ENCODE measurements around the gene CDK5R1.

CDK5R1 gene

GRCh38 chr17:32488604-32489180 lies 1.9 kb downstream of the CDK5R1 start:
- no peaks in the 10 kb centered on the region for H3K79me2 ChIP-seq (ENCODE audit: low read length)
- no peak for DNase-seq
- H3K9me3 ChIP-seq (replicated peaks; ENCODE audit: insufficient read depth, low read length) = no peaks in the 10 kb centered on the region
- H3K9ac ChIP-seq (ENCODE audit: low read length) = no peak overlapping the region
- no peak overlapping the region for H3K4me3 ChIP-seq (ENCODE audit: low read length)
- H3K4me1 ChIP-seq (ENCODE audit: low read length) = peaks cover 8% of the 10 kb centered on the region
- no peaks in the 10 kb centered on the region for H4K20me1 ChIP-seq (ENCODE audit: insufficient read depth, low read length)
- H3K27me3 ChIP-seq (replicated peaks; ENCODE audit: insufficient read depth, low read length) = no peaks in the 10 kb centered on the region
- peaks cover 16% of the 10 kb centered on the region for H3F3A ChIP-seq (ENCODE audit: insufficient read depth, low read length)
- H3K9me2 ChIP-seq (replicated peaks; ENCODE audit: insufficient read depth, low read length) = no peaks in the 10 kb centered on the region
- H3K4me2 ChIP-seq (ENCODE audit: low read depth, low read length) = no peak overlapping the region
- H2AFZ ChIP-seq (ENCODE audit: low read length) = no peak overlapping the region
- no peak for TF ChIP-seq EZH2 (optimal IDR thresholded peaks at IDR 0.05; ENCODE audit: low read depth, low read length)
- TF ChIP-seq CTCF (IDR thresholded peaks at IDR 0.05; ENCODE audit: low read length) = no peak
- TF ChIP-seq EZH2phosphoT487 (IDR thresholded peaks at IDR 0.05; ENCODE audit: low read length) = no peak
- no peak overlapping the region for H3K27ac ChIP-seq (ENCODE audit: low read length)
- H3K36me3 ChIP-seq (replicated peaks; ENCODE audit: insufficient read depth, low read length) = no peaks in the 10 kb centered on the region

GRCh38 chr17:32489320-32490100 lies 2.7 kb downstream of the CDK5R1 start:
- TF ChIP-seq CTCF (IDR thresholded peaks at IDR 0.05; ENCODE audit: low read length) (no peak), EZH2 (optimal IDR thresholded peaks at IDR 0.05; ENCODE audit: low read depth, low read length) (no peak), EZH2phosphoT487 (IDR thresholded peaks at IDR 0.05; ENCODE audit: low read length) (no peak)
- H3K9me3 ChIP-seq (replicated peaks; ENCODE audit: insufficient read depth, low read length) = no peaks in the 10 kb centered on the region
- H3K79me2 ChIP-seq (ENCODE audit: low read length) = no peaks in the 10 kb centered on the region
- no peak overlapping the region for H3K27ac ChIP-seq (ENCODE audit: low read length)
- H3K4me2 ChIP-seq (ENCODE audit: low read depth, low read length) = no peak overlapping the region
- H4K20me1 ChIP-seq (ENCODE audit: insufficient read depth, low read length) = no peaks in the 10 kb centered on the region
- H2AFZ ChIP-seq (ENCODE audit: low read length) = no peak overlapping the region
- H3K4me1 ChIP-seq (ENCODE audit: low read length) = 0 out of 2 replicates have a peak, but pooled peaks cover 6% of the 10 kb centered on the region
- no peaks in the 10 kb centered on the region for H3K36me3 ChIP-seq (replicated peaks; ENCODE audit: insufficient read depth, low read length)
- peaks cover 10% of the 10 kb centered on the region for H3F3A ChIP-seq (ENCODE audit: insufficient read depth, low read length)
- no peaks in the 10 kb centered on the region for H3K9me2 ChIP-seq (replicated peaks; ENCODE audit: insufficient read depth, low read length)
- H3K27me3 ChIP-seq (replicated peaks; ENCODE audit: insufficient read depth, low read length) = no peaks in the 10 kb centered on the region
- DNase-seq = no peak
- H3K4me3 ChIP-seq (ENCODE audit: low read length) = no peak overlapping the region
- H3K9ac ChIP-seq (ENCODE audit: low read length) = no peak overlapping the region

GRCh38 chr17:32490101-32490482 lies 3.3 kb downstream of the CDK5R1 start:
- Histone ChIP-seq H3K9ac (ENCODE audit: low read length) (no peak overlapping the region), H3K9me2 (replicated peaks; ENCODE audit: insufficient read depth, low read length) (no peaks in the 10 kb centered on the region), H3K4me1 (ENCODE audit: low read length) (0 out of 2 replicates have a peak, but pooled peaks cover 6% of the 10 kb centered on the region), H3F3A (ENCODE audit: insufficient read depth, low read length) (peaks cover 10% of the 10 kb centered on the region), H3K27ac (ENCODE audit: low read length) (no peak overlapping the region), H3K36me3 (replicated peaks; ENCODE audit: insufficient read depth, low read length) (no peaks in the 10 kb centered on the region), H3K27me3 (replicated peaks; ENCODE audit: insufficient read depth, low read length) (no peaks in the 10 kb centered on the region), H4K20me1 (ENCODE audit: insufficient read depth, low read length) (no peaks in the 10 kb centered on the region), H3K9me3 (replicated peaks; ENCODE audit: insufficient read depth, low read length) (no peaks in the 10 kb centered on the region), H3K4me3 (ENCODE audit: low read length) (no peak overlapping the region), H3K79me2 (ENCODE audit: low read length) (no peaks in the 10 kb centered on the region), H2AFZ (ENCODE audit: low read length) (no peak overlapping the region), H3K4me2 (ENCODE audit: low read depth, low read length) (no peak overlapping the region)
- no peak for TF ChIP-seq CTCF (IDR thresholded peaks at IDR 0.05; ENCODE audit: low read length)
- TF ChIP-seq EZH2 (optimal IDR thresholded peaks at IDR 0.05; ENCODE audit: low read depth, low read length) = no peak
- TF ChIP-seq EZH2phosphoT487 (IDR thresholded peaks at IDR 0.05; ENCODE audit: low read length) = no peak
- DNase-seq = no peak
